H1 (cell line): ENCODE results near the gene KRT34. TPM values are rescaled to one million over a fixed set of nuclear protein-coding genes. Genes with fewer than 3 reads are reported as not detected.

Experiments used
- CTCF ChIA-PET: fragments of 300-600 bp; sonication (Branson Sonifier 250); formaldehyde crosslinking; loops from one replicate; lab custom pipeline; 2021; ENCODE audit not compliant: partially characterized antibody; lab: Charles Lee
- POLR2A ChIA-PET: fragments of 300-600 bp; sonication (Branson Sonifier 250); formaldehyde crosslinking; loops from one replicate; lab custom pipeline; 2021; ENCODE audit warnings: inconsistent platforms; ENCODE audit not compliant: partially characterized antibody; lab: Charles Lee
- DNase-seq, 2 experiments: peaks; one replicate each; pipeline versions ENCODE4 v3.0.0 to v3.0.0-alpha.2; 2010 to 2022; ENCODE audit warnings: low spot score in 2 of 2, low read depth in 1 of 2, mixed read lengths in 1 of 2
- FAIRE-seq: peaks from 2 replicates; lab custom pipeline; 2011; peaks lifted over from hg19 to GRCh38; lab: Jason Lieb, UNC
- H2AFZ ChIP-seq: 2 replicates; pipeline ENCODE4 v1.8.1; 2012; ENCODE audit warnings: low read length, inconsistent platforms
- H2AK5ac ChIP-seq: 2 replicates; pipeline ENCODE4 v1.6.1; 2013; ENCODE audit warnings: low read depth, low read length
- H2BK120ac ChIP-seq: replicated peaks from 2 replicates; pipeline ENCODE3; 2013; ENCODE audit warnings: low read depth, low read length, inconsistent platforms
- H2BK12ac ChIP-seq: 2 replicates; pipeline ENCODE4 v1.6.1; 2013; ENCODE audit warnings: low read depth, low read length
- H2BK15ac ChIP-seq: 2 replicates; pipeline ENCODE4 v1.6.1; 2013; ENCODE audit warnings: low read length
- H2BK20ac ChIP-seq: 2 replicates; pipeline ENCODE4 v1.6.1; 2013; ENCODE audit warnings: low read length
- H2BK5ac ChIP-seq: 2 replicates; pipeline ENCODE4 v1.6.1; 2013; ENCODE audit warnings: low read depth, low read length
- H3K14ac ChIP-seq: 2 replicates; pipeline ENCODE4 v1.6.1; 2013; ENCODE audit warnings: inconsistent platforms; ENCODE audit not compliant: insufficient read length
- H3K18ac ChIP-seq: 2 replicates; pipeline ENCODE4 v1.6.1; 2013; ENCODE audit warnings: low read length; ENCODE audit errors: extremely low read depth
- H3K23ac ChIP-seq: 2 replicates; pipeline ENCODE4 v1.6.1; 2013; ENCODE audit warnings: inconsistent platforms; ENCODE audit not compliant: insufficient read length
- H3K23me2 ChIP-seq: 2 replicates; pipeline ENCODE4 v1.6.1; 2013; ENCODE audit warnings: low read depth, low read length
- H3K27ac ChIP-seq: 2 replicates; pipeline ENCODE4 v1.6.1; 2011; ENCODE audit warnings: low read depth, low read length, inconsistent platforms
- H3K27me3 ChIP-seq, 4 experiments: replicated peaks in 1 of 4; 1 replicate in 1 of 4; 2 replicates in 3 of 4; pipeline versions ENCODE4 v1.6.1 to v1.8.1; 2011 to 2013; ENCODE audit warnings: low read length in 3 of 4, mild to moderate bottlenecking in 3 of 4, inconsistent platforms in 2 of 4, mixed read lengths in 2 of 4, moderate library complexity in 1 of 4; ENCODE audit not compliant: control insufficient read depth in 3 of 4, insufficient read depth in 3 of 4; ENCODE audit errors: extremely low read depth in 1 of 4
- H3K36me3 ChIP-seq, 4 experiments: 2 replicates each; pipeline versions ENCODE4 v1.6.1 to v1.8.1; 2011 to 2013; ENCODE audit warnings: mild to moderate bottlenecking in 4 of 4, low read length in 3 of 4, moderate library complexity in 2 of 4, control low read depth in 1 of 4, inconsistent platforms in 1 of 4; ENCODE audit not compliant: insufficient read depth in 4 of 4, control insufficient read depth in 2 of 4
- H3K4ac ChIP-seq: replicated peaks from 2 replicates; pipeline ENCODE3; 2013; ENCODE audit warnings: low read length, low read depth, mixed read lengths, inconsistent platforms; ENCODE audit not compliant: insufficient read length
- H3K4me1 ChIP-seq, 4 experiments: replicated peaks in 1 of 4; 1 replicate in 1 of 4; 2 replicates in 3 of 4; pipeline versions ENCODE4 v1.6.1 to v1.8.1; 2011 to 2013; ENCODE audit warnings: low read length in 3 of 4, inconsistent platforms in 2 of 4, mixed read lengths in 1 of 4; ENCODE audit not compliant: insufficient read depth in 4 of 4, control insufficient read depth in 3 of 4
- H3K4me2 ChIP-seq, 2 experiments: 2 replicates each; pipeline versions ENCODE4 v1.6.1 to v1.8.1; 2011 to 2013; ENCODE audit warnings: low read depth in 2 of 2, low read length in 2 of 2, control low read depth in 1 of 2, inconsistent platforms in 1 of 2, mild to moderate bottlenecking in 1 of 2; ENCODE audit not compliant: insufficient read depth in 1 of 2
- H3K4me3 ChIP-seq, 4 experiments: fragments of 200-600, 300-600 bp in 1 of 4; sonication (generic), shearing (Covaris generic), sonication (Bioruptor Twin) in 1 of 4; 2 replicates each; pipeline versions ENCODE4 v1.5.1 to v1.8.1; 2011 to 2016; ENCODE audit warnings: low read length in 4 of 4, low read depth in 3 of 4, control low read depth in 2 of 4, inconsistent platforms in 2 of 4, mild to moderate bottlenecking in 2 of 4, mixed read lengths in 1 of 4, moderate library complexity in 1 of 4; ENCODE audit not compliant: insufficient read depth in 2 of 4; ENCODE audit errors: extremely low read depth in 1 of 4
- H3K56ac ChIP-seq: replicated peaks from 2 replicates; pipeline ENCODE3; 2013; ENCODE audit warnings: low read depth, mild to moderate bottlenecking, mixed read lengths, low read length, inconsistent platforms; ENCODE audit not compliant: insufficient read length
- H3K79me1 ChIP-seq: 2 replicates; pipeline ENCODE4 v1.6.1; 2013; ENCODE audit warnings: low read depth, low read length, control low read depth
- H3K79me2 ChIP-seq, 2 experiments: 2 replicates each; pipeline versions ENCODE4 v1.6.1 to v1.8.1; 2012 to 2013; ENCODE audit warnings: low read length in 2 of 2, mild to moderate bottlenecking in 2 of 2, inconsistent platforms in 1 of 2; ENCODE audit not compliant: insufficient read depth in 2 of 2, control insufficient read depth in 1 of 2
- H3K9ac ChIP-seq, 4 experiments: replicated peaks in 1 of 4; 1 replicate in 1 of 4; 2 replicates in 3 of 4; pipeline versions ENCODE4 v1.6.1 to v1.8.1; 2011 to 2013; ENCODE audit warnings: low read depth in 3 of 4, low read length in 3 of 4, control low read depth in 2 of 4, mild to moderate bottlenecking in 2 of 4, moderate library complexity in 2 of 4, inconsistent platforms in 1 of 4; ENCODE audit errors: extremely low read depth in 1 of 4
- H3K9me3 ChIP-seq, 2 experiments: 2 replicates each; pipeline versions ENCODE4 v1.6.1 to v1.8.1; 2012 to 2013; ENCODE audit warnings: mild to moderate bottlenecking in 2 of 2, moderate library complexity in 2 of 2, control low read depth in 1 of 2, inconsistent platforms in 1 of 2, low read depth in 1 of 2, low read length in 1 of 2, mixed read lengths in 1 of 2; ENCODE audit not compliant: insufficient read depth in 2 of 2
- H4K20me1 ChIP-seq, 2 experiments: replicated peaks in 1 of 2; 2 replicates each; pipeline versions ENCODE3 to v1.8.1; 2011 to 2013; ENCODE audit warnings: inconsistent platforms in 2 of 2, low read length in 2 of 2, mild to moderate bottlenecking in 1 of 2; ENCODE audit not compliant: insufficient read depth in 2 of 2, control insufficient read depth in 1 of 2
- H4K5ac ChIP-seq: 2 replicates; pipeline ENCODE4 v1.6.1; 2013; ENCODE audit warnings: low read length, low read depth, mixed read lengths, inconsistent platforms; ENCODE audit not compliant: insufficient read length
- H4K8ac ChIP-seq: 2 replicates; pipeline ENCODE4 v1.8.0; 2013; ENCODE audit warnings: mild to moderate bottlenecking, moderate library complexity, low read length, inconsistent platforms; ENCODE audit not compliant: insufficient read depth; ENCODE audit errors: extremely low read depth
- H4K91ac ChIP-seq: replicated peaks from 2 replicates; pipeline ENCODE3; 2013; ENCODE audit warnings: low read length, mixed read lengths, inconsistent platforms; ENCODE audit not compliant: insufficient read length
- SRF ChIP-seq: IDR thresholded peaks from 2 replicates; pipeline ENCODE4 v1.6.1; 2011; ENCODE audit warnings: mild to moderate bottlenecking, low read depth, low read length, moderate library complexity
- WGBS, 2 experiments: shearing (Covaris generic) in 1 of 2; methylation state at CpG; one replicate each; pipeline versions ENCODE4 v1.1.6 to v1.1.7; 2013 to 2015; ENCODE audit warnings: low lambda C conversion rate in 2 of 2, mixed read lengths in 2 of 2, inconsistent platforms in 1 of 2, low coverage in 1 of 2, missing lambda C conversion rate in 1 of 2; ENCODE audit not compliant: insufficient replicate concordance in 2 of 2, insufficient coverage in 1 of 2, insufficient read length in 1 of 2; ENCODE audit errors: extremely low coverage in 1 of 2, missing lambda C conversion rate in 1 of 2; 5-methylcytosine and 5-hydroxymethylcytosine counted together
- polyA plus RNA-seq, 7 experiments: library from polyadenylated mRNA; depleted of rRNA in 3 of 7; stranded (reverse) in 5 of 7; unstranded in 2 of 7; fragments of >200 nt in 5 of 7; fragments of 200-250 nt in 2 of 7; gene quantifications; 1 replicate in 5 of 7; 2 replicates in 1 of 7; 4 replicates in 1 of 7; pipeline versions ENCODE4 v1.2.1 to v1.2.3, GENCODE V29; 2011 to 2013; ENCODE audit warnings: missing spikeins in 2 of 7, mixed read lengths in 2 of 7
- total RNA-seq: library from RNA; stranded (reverse); fragmentation: NEBNext Ultra II Directional; extraction: Animal tissue kit (Norgen Biotek cat#: 25700); gene quantifications from 2 replicates; pipeline ENCODE4 v1.2.1, GENCODE V29; 2021

The KRT34 gene
- total and polyA plus RNA-seq, 2 of the 8 experiments (the other 6 are each of a cell fraction or from before 2014, with no cell fraction given) = not detected

- no peaks in the 10 kb centered on the region for H3K23me2 ChIP-seq
- no peak overlapping the region for H2BK12ac ChIP-seq
- H3K4me2 ChIP-seq = no peak overlapping the region
- ChIA-PET CTCF (interaction anchor here (0.8 to 3.8 kb wide), 37 partner anchors 9 to 562 kb away, joined by 3 to 51 read pairs (median 4); partner anchors contain the start of genes KRT19, KRT33B and KRT38), POLR2A (no interaction called here)
- H3K9ac ChIP-seq = no peak overlapping the region
- H3K4me1 ChIP-seq = peaks cover 0 to 7% (median 0%) of the 10 kb centered on the region in 4 experiments; a peak in 4 of 7 replicates
- no peaks in the 10 kb centered on the region for H4K20me1 ChIP-seq
- H3K79me1 ChIP-seq = no peaks in the 10 kb centered on the region
- no peak overlapping the region for H2AK5ac ChIP-seq
- H3K56ac ChIP-seq = no peak overlapping the region
- H3K23ac ChIP-seq = no peak overlapping the region
- no peak overlapping the region for H2BK20ac ChIP-seq
- FAIRE-seq (no peak), DNase-seq (no peak)
- no peak overlapping the region for H3K18ac ChIP-seq
- no peak overlapping the region for H4K5ac ChIP-seq
- H3K4me3 ChIP-seq = no peak overlapping the region
- 92% methylated on average over 6 of the region's 6 CpGs; no CpG with 5 or more reads in 1 of the 2 experiments for WGBS, 2 experiments
- no peak overlapping the region for H3K14ac ChIP-seq
- H2AFZ ChIP-seq = no peak overlapping the region
- H2BK120ac ChIP-seq = no peak overlapping the region
- no peaks in the 10 kb centered on the region for H3K79me2 ChIP-seq
- H4K8ac ChIP-seq = no peak overlapping the region
- H3K36me3 ChIP-seq = no peaks in the 10 kb centered on the region
- H2BK5ac ChIP-seq = no peak overlapping the region
- no peak overlapping the region; the same call in 1 of the 2 replicates for H2BK15ac ChIP-seq
- H4K91ac ChIP-seq = no peak overlapping the region
- no peaks in the 10 kb centered on the region; a peak in 2 of 7 replicates for H3K27me3 ChIP-seq
- H3K4ac ChIP-seq = no peak overlapping the region
- H3K27ac ChIP-seq = no peak overlapping the region
- no peaks in the 10 kb centered on the region for H3K9me3 ChIP-seq
- no peak for TF ChIP-seq SRF
These were observed 35.0 kb upstream of the KRT34 start for GRCh38 chr17:41417127-41417526.
